Peyer's patch (tissue), 4 donors: ENCODE measurements around the gene GJA5. TPM values are rescaled to one million over a fixed set of nuclear protein-coding genes. Genes with fewer than 3 reads are reported as not detected.

Experiments
- DNase-seq, 3 donors: peaks; one replicate each; pipeline ENCODE4 v3.0.0-alpha.2; 2017 to 2019
- H3K27ac ChIP-seq, 4 donors: fragments of 200-600 bp; sonication (generic); one replicate each; pipeline ENCODE4 v1.5.1; 2016 to 2019
- H3K27me3 ChIP-seq, 2 donors: fragments of 200-600 bp; sonication (generic); one replicate each; pipeline ENCODE4 v1.5.1; 2019
- H3K36me3 ChIP-seq, 3 donors: fragments of 200-600 bp; sonication (generic); one replicate each; pipeline ENCODE4 v1.5.1; 2016 to 2019
- H3K4me1 ChIP-seq, 4 donors: fragments of 200-600 bp; sonication (generic); one replicate each; pipeline ENCODE4 v1.5.1; 2016 to 2019
- H3K4me3 ChIP-seq, 4 donors: fragments of 200-600 bp; sonication (generic); 1 replicate in 3 of 4; 2 replicates in 1 of 4; pipeline ENCODE4 v1.5.1; 2016 to 2019; ENCODE audit warnings: mild to moderate bottlenecking in 1 of 4
- H3K9me3 ChIP-seq, 4 donors: fragments of 200-600 bp; sonication (generic); one replicate each; pipeline ENCODE4 v1.5.1; 2016 to 2019; ENCODE audit warnings: mild to moderate bottlenecking in 1 of 4
- CTCF ChIP-seq, 6 experiments: fragments of 450-650 bp in 4 of 6; fragments of 200-600 bp in 2 of 6; sonication (generic) in 1 of 6; IDR thresholded peaks; one replicate each; pipeline ENCODE4 v1.5.1; 2017 to 2019; ENCODE audit warnings: antibody characterized with exemption in 6 of 6, mild to moderate bottlenecking in 3 of 6, moderate library complexity in 1 of 6
- POLR2A ChIP-seq, 2 donors: fragments of 450-650 bp; IDR thresholded peaks; one replicate each; pipeline ENCODE4 v1.5.1; 2017; ENCODE audit warnings: antibody characterized with exemption in 2 of 2, mild to moderate bottlenecking in 2 of 2, moderate library complexity in 2 of 2
- total RNA-seq, 4 donors: library from RNA; depleted of rRNA; stranded (reverse); fragments of >200 nt; gene quantifications; one replicate each; pipeline ENCODE4 v1.1.0, GENCODE V29; 2016

GJA5 gene
- total RNA-seq, 4 donors from 2014 or later, result 0.70 to 4.1 (median 2.8) TPM

- H3K4me1 ChIP-seq, result no peaks in the 10 kb centered on the region
- no peak overlapping the region for H3K27ac ChIP-seq
- no peaks in the 10 kb centered on the region for H3K27me3 ChIP-seq
- H3K4me3 ChIP-seq, result no peak overlapping the region
- no peak for TF ChIP-seq POLR2A (IDR thresholded peaks at IDR 0.05)
- TF ChIP-seq CTCF (IDR thresholded peaks at IDR 0.05), result no peak
- DNase-seq, result no peak
- no peaks in the 10 kb centered on the region for H3K36me3 ChIP-seq
- no peaks in the 10 kb centered on the region for H3K9me3 ChIP-seq
Observed at GRCh38 chr1:147726168-147726567, 34.2 kb downstream of the GJA5 start.

- no peaks in the 10 kb centered on the region for H3K9me3 ChIP-seq
- H3K27me3 ChIP-seq, result no peaks in the 10 kb centered on the region
- H3K27ac ChIP-seq, result no peak overlapping the region
- TF ChIP-seq POLR2A (IDR thresholded peaks at IDR 0.05), result no peak
- no peak for TF ChIP-seq CTCF (IDR thresholded peaks at IDR 0.05)
- no peak for DNase-seq
- no peaks in the 10 kb centered on the region for H3K36me3 ChIP-seq
- H3K4me1 ChIP-seq, result no peaks in the 10 kb centered on the region
- no peak overlapping the region for H3K4me3 ChIP-seq
Observed at GRCh38 chr1:147725685-147726084, 34.7 kb downstream of the GJA5 start.

GRCh38 chr1:147723691-147724323, 36.6 kb downstream of the GJA5 start:
- Histone ChIP-seq H3K4me1 (no peaks in the 10 kb centered on the region), H3K27me3 (no peaks in the 10 kb centered on the region), H3K9me3 (no peaks in the 10 kb centered on the region), H3K27ac (no peak overlapping the region), H3K36me3 (no peaks in the 10 kb centered on the region), H3K4me3 (no peak overlapping the region)
- TF ChIP-seq POLR2A (IDR thresholded peaks at IDR 0.05) (no peak), CTCF (IDR thresholded peaks at IDR 0.05) (peak in 3 of 6 experiments; percentile 20 to 41 (median 27))
- DNase-seq, result peak in 1 of 3 donors; percentile 54

- H3K27me3 ChIP-seq, result no peaks in the 10 kb centered on the region
- TF ChIP-seq CTCF (IDR thresholded peaks at IDR 0.05), result no peak
- TF ChIP-seq POLR2A (IDR thresholded peaks at IDR 0.05), result no peak
- H3K27ac ChIP-seq, result no peak overlapping the region
Observed at GRCh38 chr1:147722124-147722523, 38.3 kb downstream of the GJA5 start.

GRCh38 chr1:147721716-147722115, 38.7 kb downstream of the GJA5 start:
- H3K4me3 ChIP-seq, result no peak overlapping the region
- no peaks in the 10 kb centered on the region for H3K36me3 ChIP-seq
- no peak overlapping the region for H3K27ac ChIP-seq
- TF ChIP-seq CTCF (IDR thresholded peaks at IDR 0.05), result no peak
- no peak for TF ChIP-seq POLR2A (IDR thresholded peaks at IDR 0.05)
- no peaks in the 10 kb centered on the region for H3K27me3 ChIP-seq
- no peaks in the 10 kb centered on the region for H3K9me3 ChIP-seq
- no peak for DNase-seq
- H3K4me1 ChIP-seq, result no peaks in the 10 kb centered on the region

More at GRCh38 chr1:147722124-147722523, 38.3 kb downstream of the GJA5 start:
- no peaks in the 10 kb centered on the region for H3K4me1 ChIP-seq
- no peak for DNase-seq
- H3K4me3 ChIP-seq, result no peak overlapping the region
- H3K9me3 ChIP-seq, result no peaks in the 10 kb centered on the region
- H3K36me3 ChIP-seq, result no peaks in the 10 kb centered on the region
